HCT116 (cell line): Measurements from ENCODE around the gene C10orf95. TPM values are rescaled to one million over a fixed set of nuclear protein-coding genes. Genes with fewer than 3 reads are reported as not detected.

Experiments
- microRNA counts: library from miRNA; unstranded; fragments of <30 nt; microRNA quantifications from one replicate; lab custom pipeline; 2015
- microRNA-seq: library from miRNA; unstranded; fragments of <30 nt; microRNA quantifications from one replicate; pipeline ENCODE4, GENCODE V29; 2016; ENCODE audit warnings: borderline number of aligned reads
- total RNA-seq: library from RNA; stranded (reverse); gene quantifications from one replicate; pipeline ENCODE4 v1.2.1, GENCODE V29; 2021; ENCODE audit not compliant: unreplicated experiment

The C10orf95 gene
- total RNA-seq, 1 experiment from 2014 or later: 2.1 TPM

MicroRNAs encoded within 50 kb of the gene (microRNA counts, 767-probe panel; counts per million panel counts)
- microRNA hsa-miR-146b-3p (lab: Ali Mortazavi, UCI) (not detected), microRNA hsa-miR-146b-5p (lab: Ali Mortazavi, UCI) (not detected)

Small RNA genes lying within 50 kb of the gene (microRNA-seq; reads per million reads assigned to microRNA genes)
- gene MIR146B: 81.4 reads per million, percentile 61 among the genes with 10 or more reads in this experiment

Other genes starting within 250 kb of the C10orf95 start
- gene ELOVL3, start 225.2 kb downstream of the C10orf95 start, total RNA-seq: 5.5 TPM
- 1.9 TPM for gene PITX3, start 210.0 kb downstream of the C10orf95 start, total RNA-seq
- gene GBF1, start 206.0 kb downstream of the C10orf95 start, total RNA-seq: 58.9 TPM
- 115 TPM for gene NFKB2, start 55.8 kb downstream of the C10orf95 start, total RNA-seq
- gene PSD, start 32.8 kb downstream of the C10orf95 start, total RNA-seq: 9.7 TPM
- 21.1 TPM for gene FBXL15, start 30.7 kb downstream of the C10orf95 start, total RNA-seq
- gene CUEDC2, start 19.0 kb downstream of the C10orf95 start, total RNA-seq: 96.7 TPM
- 94.2 TPM for gene ACTR1A, start 51.2 kb upstream of the C10orf95 start, total RNA-seq
- 18.8 TPM for gene SUFU, start 52.4 kb upstream of the C10orf95 start, total RNA-seq
- gene TRIM8, start 192.9 kb upstream of the C10orf95 start, total RNA-seq: 91.6 TPM